ENCODE results near the gene GBP2. TPM values are rescaled to one million over a fixed set of nuclear protein-coding genes. Genes with fewer than 3 reads are reported as not detected.
"Not testable (repeated sequence)": the region's sequence is repeated elsewhere in the genome, so short reads cannot be mapped to it uniquely, and the experiment has no call there.

GBP2 gene
- total and polyA plus RNA-seq, 12 donors: 13.8 to 356 (median 204) TPM

- H3K4me3 ChIP-seq: no peak overlapping the region
- no peaks in the 10 kb centered on the region for H3K36me3 ChIP-seq (replicated peaks in 1 of 2)
- H3K27ac ChIP-seq: no peak overlapping the region
- no peaks in the 10 kb centered on the region for H3K27me3 ChIP-seq
- H3K9me3 ChIP-seq (replicated peaks in 1 of 3): no peaks in the 10 kb centered on the region
- 80 to 86% (median 82%) methylated on average over 8 of the region's 8 CpGs for WGBS, 4 donors
- TF ChIP-seq CTCF (IDR thresholded peaks at IDR 0.05) (no peak), POLR2A (IDR thresholded peaks at IDR 0.05) (no peak)
- intact Hi-C loops (cut with DNase I): loop anchor here in 1 of 2 donors (10.0 kb wide), 1 partner anchor 268 kb away; no protein-coding TSS in a partner anchor
- H3K4me1 ChIP-seq (replicated peaks in 1 of 2): no peaks in the 10 kb centered on the region
- DNase-seq: no peak
Measured at GRCh38 chr1:89087241-89087640, 38.7 kb downstream of the GBP2 start.

DNA sequence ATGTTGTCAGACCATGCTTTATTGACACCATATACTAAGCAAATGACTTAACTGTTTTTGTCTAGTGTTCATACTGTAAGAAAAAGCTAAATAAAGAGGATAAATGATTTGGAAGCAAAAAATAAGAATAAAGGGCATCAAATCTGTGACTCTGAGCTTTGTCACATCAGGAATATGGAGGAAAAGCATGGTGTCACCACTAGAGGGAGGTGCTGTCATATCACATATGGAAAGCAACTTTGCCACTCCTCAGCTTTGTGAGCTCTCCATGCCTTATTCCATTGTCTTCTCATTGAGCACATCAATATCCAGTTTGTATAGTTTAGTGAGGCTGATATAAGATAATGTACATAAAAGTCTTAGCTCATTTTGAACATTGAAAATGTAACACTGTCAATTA lies 40.1 kb downstream of the GBP2 start:
- intact Hi-C loops (cut with DNase I): loop anchor here in 1 of 2 donors (10.0 kb wide), 1 partner anchor 269 kb away; no protein-coding TSS in a partner anchor
- no peaks in the 10 kb centered on the region for H3K27me3 ChIP-seq
- H3K4me3 ChIP-seq: no peak overlapping the region
- TF ChIP-seq POLR2A (IDR thresholded peaks at IDR 0.05) (no peak), CTCF (IDR thresholded peaks at IDR 0.05) (peak in 4 of 6 experiments; percentile 61 to 77 (median 68))
- H3K36me3 ChIP-seq (replicated peaks in 1 of 2): no peaks in the 10 kb centered on the region
- no peak overlapping the region for H3K27ac ChIP-seq
- no peaks in the 10 kb centered on the region for H3K4me1 ChIP-seq (replicated peaks in 1 of 2)
- H3K9me3 ChIP-seq (replicated peaks in 1 of 3): no peaks in the 10 kb centered on the region
- DNase-seq: peak in 5 of 7 donors; percentile 30 to 63 (median 54)

DNA sequence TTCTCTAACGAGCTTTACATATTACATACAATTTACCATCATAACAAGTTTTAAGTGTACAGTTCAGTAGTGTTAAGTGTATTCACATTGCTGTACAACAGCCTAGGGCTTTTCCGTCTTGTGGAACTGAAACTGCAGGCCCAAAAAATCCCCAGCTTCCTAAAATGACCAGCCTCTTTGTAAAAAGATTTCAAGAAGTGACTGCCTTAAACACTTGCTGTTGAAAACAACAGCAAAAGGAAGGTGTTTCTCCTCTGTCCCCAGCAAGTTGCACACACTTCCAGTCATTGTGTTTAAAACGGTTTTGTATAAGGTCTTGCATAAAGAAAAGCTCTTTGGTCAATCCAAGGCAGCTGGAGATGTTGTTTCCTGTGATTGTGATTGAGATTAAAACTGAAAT lies 44.9 kb downstream of the GBP2 start:
- intact Hi-C loops (cut with DNase I): loop anchor here in 1 of 2 donors (10.0 kb wide), 1 partner anchor 274 kb away; no protein-coding TSS in a partner anchor
- WGBS, 4 donors: 51 to 69% (median 57%) methylated on average over 3 of the region's 3 CpGs
- TF ChIP-seq POLR2A (IDR thresholded peaks at IDR 0.05) (no peak), CTCF (IDR thresholded peaks at IDR 0.05) (no peak)

DNA sequence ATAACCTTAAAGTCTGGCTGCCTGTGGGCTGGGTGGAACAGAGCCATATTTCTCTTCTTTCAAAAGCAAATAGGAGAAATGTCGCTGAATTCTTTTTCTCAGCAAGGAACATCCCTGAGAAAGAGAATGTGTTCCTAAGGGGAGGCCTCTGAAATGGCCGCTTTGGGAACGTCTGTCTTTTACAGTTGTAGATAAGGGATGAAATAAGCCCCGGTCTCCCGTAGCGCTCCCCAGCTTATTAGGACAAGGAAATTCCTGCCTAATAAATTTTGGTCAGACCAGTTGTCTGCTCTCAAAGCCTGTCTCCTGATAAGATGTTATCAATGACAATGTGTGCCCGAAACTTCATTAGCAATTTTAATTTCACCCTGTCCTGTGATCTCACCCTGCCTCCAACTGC lies 45.8 kb downstream of the GBP2 start:
- H3K9me3 ChIP-seq (replicated peaks in 1 of 3); H3K27ac ChIP-seq; DNase-seq; H3K36me3 ChIP-seq (replicated peaks in 1 of 2); H3K27me3 ChIP-seq; H3K4me1 ChIP-seq (replicated peaks in 1 of 2); H3K4me3 ChIP-seq: not testable (repeated sequence)
- WGBS, 4 donors: 74 to 87% (median 78%) methylated on average over 7 of the region's 7 CpGs
- intact Hi-C loops (cut with DNase I): loop anchor here in 1 of 2 donors (10.0 kb wide), 1 partner anchor 275 kb away; no protein-coding TSS in a partner anchor

More for the DNA sequence above, 44.9 kb downstream of the GBP2 start:
- H3K36me3 ChIP-seq (replicated peaks in 1 of 2): no peaks in the 10 kb centered on the region
- no peak overlapping the region for H3K4me3 ChIP-seq
- no peaks in the 10 kb centered on the region for H3K27me3 ChIP-seq
- H3K4me1 ChIP-seq (replicated peaks in 1 of 2): no peaks in the 10 kb centered on the region
- DNase-seq: no peak
- H3K27ac ChIP-seq: no peak overlapping the region
- peaks cover 0 to 4% (median 0%) of the 10 kb centered on the region in 3 donors for H3K9me3 ChIP-seq (replicated peaks in 1 of 3)

- 69 to 76% (median 72%) methylated on average over 7 to 8 of the region's 8 CpGs for WGBS, 4 donors
- H3K27ac ChIP-seq; intact Hi-C loops (cut with DNase I); H3K4me1 ChIP-seq (replicated peaks in 1 of 2); H3K9me3 ChIP-seq (replicated peaks in 1 of 3); H3K36me3 ChIP-seq (replicated peaks in 1 of 2); H3K27me3 ChIP-seq; DNase-seq; H3K4me3 ChIP-seq: not testable (repeated sequence)
Measured at GRCh38 chr1:89072466-89073065, 53.3 kb downstream of the GBP2 start.

All from adrenal gland (tissue), 12 donors.